Liver (tissue), 9 donors: ENCODE results near the gene PTPRN2. TPM values are rescaled to one million over a fixed set of nuclear protein-coding genes. Genes with fewer than 3 reads are reported as not detected.
A peak's percentile ranks its signal among the peaks of the same experiment; 100 is the strongest.
"Not testable (repeated sequence)": the region's sequence is repeated elsewhere in the genome, so short reads cannot be mapped to it uniquely, and the experiment has no call there.

Source experiments
- DNase-seq: peaks from one replicate; pipeline ENCODE4 v3.0.0-alpha.2; 2017; ENCODE audit warnings: low spot score
- H3K27ac ChIP-seq, 2 donors: one replicate each; pipeline ENCODE4 v1.7.0; 2013; ENCODE audit warnings: inconsistent platforms in 2 of 2, low read length in 2 of 2, control low read depth in 1 of 2, low read depth in 1 of 2, mild to moderate bottlenecking in 1 of 2
- H3K27me3 ChIP-seq, 4 donors: one replicate each; pipeline versions ENCODE4 v1.6.1 to v1.7.0; 2013; ENCODE audit warnings: low read length in 3 of 4, inconsistent platforms in 1 of 4, mild to moderate bottlenecking in 1 of 4, moderate library complexity in 1 of 4; ENCODE audit not compliant: control insufficient read depth in 4 of 4, insufficient read depth in 4 of 4
- H3K36me3 ChIP-seq, 4 donors: one replicate each; pipeline versions ENCODE4 v1.6.1 to v1.7.0; 2013; ENCODE audit warnings: low read length in 3 of 4, mild to moderate bottlenecking in 3 of 4, low read depth in 1 of 4, moderate library complexity in 1 of 4; ENCODE audit not compliant: control insufficient read depth in 4 of 4, insufficient read depth in 3 of 4
- H3K4me1 ChIP-seq, 4 donors: one replicate each; pipeline versions ENCODE4 v1.6.1 to v1.7.0; 2013; ENCODE audit warnings: low read length in 3 of 4, mild to moderate bottlenecking in 3 of 4, moderate library complexity in 1 of 4; ENCODE audit not compliant: control insufficient read depth in 4 of 4, insufficient read depth in 4 of 4
- H3K4me3 ChIP-seq, 3 donors: one replicate each; pipeline versions ENCODE4 v1.6.1 to v1.7.0; 2013; ENCODE audit warnings: low read length in 3 of 3, control low read depth in 1 of 3, low read depth in 1 of 3, mild to moderate bottlenecking in 1 of 3
- H3K9ac ChIP-seq, 2 donors: one replicate each; pipeline ENCODE4 v1.7.0; 2013; ENCODE audit warnings: low read length in 2 of 2, mild to moderate bottlenecking in 2 of 2, moderate library complexity in 2 of 2, control low read depth in 1 of 2, low read depth in 1 of 2
- H3K9me3 ChIP-seq, 4 donors: one replicate each; pipeline versions ENCODE4 v1.6.1 to v1.7.0; 2013; ENCODE audit warnings: low read length in 3 of 4; ENCODE audit not compliant: control insufficient read depth in 4 of 4
- CTCF ChIP-seq: fragments of 150-350 bp; IDR thresholded peaks from 2 replicates; pipeline ENCODE4 v1.5.1; 2017; ENCODE audit warnings: improper control_type of control experiment, low read depth, low read length; ENCODE audit not compliant: missing input control
- NR2F2 ChIP-seq: IDR thresholded peaks from 2 replicates; pipeline ENCODE4 v1.6.1; 2016; ENCODE audit warnings: antibody characterized with exemption
- RAD21 ChIP-seq, 2 donors: IDR thresholded peaks; 2 replicates each; pipeline ENCODE4 v1.6.1; 2016; ENCODE audit warnings: antibody characterized with exemption in 2 of 2, mild to moderate bottlenecking in 2 of 2
- REST ChIP-seq: IDR thresholded peaks from 2 replicates; pipeline ENCODE4 v1.6.1; 2016; ENCODE audit warnings: antibody characterized with exemption, mild to moderate bottlenecking
- ZBTB33 ChIP-seq: IDR thresholded peaks from 2 replicates; pipeline ENCODE4 v1.6.1; 2016; ENCODE audit warnings: antibody characterized with exemption
- WGBS: extraction: QIAGEN DNeasy Blood & Tissue Kit; methylation state at CpG from one replicate; pipeline ENCODE4 v1.1.7; 2013; 5-methylcytosine and 5-hydroxymethylcytosine counted together
- polyA plus RNA-seq, 2 donors: library from polyadenylated mRNA; stranded (reverse) in 1 of 2; unstranded in 1 of 2; fragments of 200-250 nt in 1 of 2; fragments of >200 nt in 1 of 2; fragmentation: Nextera tagmentation in 1 of 2; extraction: Ambion mirVana in 1 of 2; gene quantifications; one replicate each; pipeline versions ENCODE4 v1.2.1 to v1.2.3, GENCODE V29; 2013 to 2015
- total RNA-seq, 2 donors: library from RNA; depleted of rRNA; stranded (reverse); fragments of >200 nt; gene quantifications; one replicate each; pipeline ENCODE4 v1.2.3, GENCODE V29; 2014
- donor health status: healthy.
- donor health status: healthy.
- donor health status: healthy.
- donor health status: healthy.
- donor health status: healthy.

Gene PTPRN2
- total and polyA plus RNA-seq, 4 donors, result 0.75 to 1.9 (median 1.1) TPM

- no peak for TF ChIP-seq REST
- no peak for TF ChIP-seq CTCF
Measured at GRCh38 chr7:158354861-158355260, 232.8 kb downstream of the PTPRN2 start (continued).

GRCh38 chr7:158353606-158354570 lies 233.7 kb downstream of the PTPRN2 start:
- Histone ChIP-seq H3K27me3 (peaks cover 0 to 4% (median 0%) of the 10 kb centered on the region in 4 donors), H3K9me3 (peaks cover 0 to 15% (median 1%) of the 10 kb centered on the region in 4 donors), H3K4me3 (no peak overlapping the region), H3K36me3 (no peaks in the 10 kb centered on the region), H3K27ac (no peak overlapping the region), H3K9ac (no peak overlapping the region), H3K4me1 (no peaks in the 10 kb centered on the region)
- TF ChIP-seq NR2F2 (no peak), ZBTB33 (no peak), CTCF (peak; percentile 56), RAD21 (IDR thresholded peaks at IDR 0.05) (peak; percentile 74 to 84)
- WGBS, result 48% methylated on average over 12 of the region's 12 CpGs
- no peak for DNase-seq

- H3K4me1 ChIP-seq, H3K27me3 ChIP-seq, H3K27ac ChIP-seq, H3K4me3 ChIP-seq, DNase-seq, H3K9ac ChIP-seq, H3K36me3 ChIP-seq: not testable (repeated sequence)
- H3K9me3 ChIP-seq, result peaks cover 0 to 15% (median 1%) of the 10 kb centered on the region in 4 donors
- WGBS, result 80% methylated on average over 30 of the region's 30 CpGs
Measured at GRCh38 chr7:158351899-158352729, 235.5 kb downstream of the PTPRN2 start.
